Natural killer cell (primary cell): ENCODE measurements around the gene MSI2. TPM values are rescaled to one million over a fixed set of nuclear protein-coding genes. Genes with fewer than 3 reads are reported as not detected.

Experiments
- ATAC-seq, 3 donors: fragments of 150-1000 bp in 2 of 3; fragments of 200-7000 bp in 1 of 3; cut with Tn5 transposase; 1 replicate in 1 of 3; 2 replicates in 2 of 3; pipeline ENCODE4 v1.10.0; 2021; ENCODE audit warnings: mild to moderate bottlenecking in 2 of 3, moderate library complexity in 2 of 3
- DNase-seq, 2 donors: peaks; one replicate each; pipeline versions ENCODE4 v3.0.0 to v3.0.0-alpha.2; 2013 to 2021; ENCODE audit warnings: mixed read lengths in 1 of 2
- H3K27ac ChIP-seq: one replicate; pipeline ENCODE4 v1.5.1; 2013; ENCODE audit warnings: mild to moderate bottlenecking, low read length
- H3K27me3 ChIP-seq: one replicate; pipeline ENCODE4 v1.6.1; 2013; ENCODE audit warnings: low read length; ENCODE audit not compliant: control insufficient read depth, insufficient read depth
- H3K36me3 ChIP-seq: one replicate; pipeline ENCODE4 v1.6.1; 2013; ENCODE audit warnings: low read length; ENCODE audit not compliant: control insufficient read depth, insufficient read depth
- H3K4me1 ChIP-seq: one replicate; pipeline ENCODE4 v1.6.1; 2013; ENCODE audit warnings: low read length; ENCODE audit not compliant: control insufficient read depth, insufficient read depth
- H3K4me3 ChIP-seq: one replicate; pipeline ENCODE4 v1.5.1; 2013; ENCODE audit warnings: low read length
- H3K9me3 ChIP-seq: one replicate; pipeline ENCODE4 v1.6.1; 2013; ENCODE audit warnings: low read length; ENCODE audit not compliant: control insufficient read depth, insufficient read depth
- H3K27ac Mint-ChIP-seq, 2 donors: one replicate each; pipeline ENCODE4 v1.8.0; 2022; ENCODE audit warnings: mild to moderate bottlenecking in 2 of 2, mixed read lengths in 2 of 2, moderate library complexity in 1 of 2
- H3K27me3 Mint-ChIP-seq, 2 donors: one replicate each; pipeline ENCODE4 v1.8.0; 2022; ENCODE audit warnings: low read depth in 2 of 2, mixed read lengths in 2 of 2
- H3K36me3 Mint-ChIP-seq: one replicate; pipeline ENCODE4 v1.8.0; 2022; ENCODE audit warnings: mixed read lengths
- H3K4me1 Mint-ChIP-seq, 2 donors: one replicate each; pipeline ENCODE4 v1.8.0; 2022; ENCODE audit warnings: mixed read lengths in 2 of 2
- H3K4me3 Mint-ChIP-seq: one replicate; pipeline ENCODE4 v1.8.0; 2022; ENCODE audit warnings: mild to moderate bottlenecking, moderate library complexity, mixed read lengths
- H3K9me3 Mint-ChIP-seq, 2 donors: one replicate each; pipeline ENCODE4 v1.8.0; 2022; ENCODE audit warnings: mixed read lengths in 2 of 2
- CTCF ChIP-seq: fragments of 200-600 bp; IDR thresholded peaks from one replicate; pipeline ENCODE4 v1.8.0; 2022; ENCODE audit warnings: antibody characterized with exemption
- WGBS: methylation state at CpG from one replicate; pipeline ENCODE4 v1.1.7; 2013; ENCODE audit warnings: missing lambda C conversion rate; ENCODE audit not compliant: insufficient coverage; 5-methylcytosine and 5-hydroxymethylcytosine counted together
- intact Hi-C: fragments of 100-400 bp; cut with micrococcal nuclease; formaldehyde crosslinking; loops from one replicate; pipeline ENCODE4 v1.14.2; 2022
- total RNA-seq, 4 donors: library from RNA; stranded (reverse); fragments of 120-200 nt in 1 of 4; gene quantifications; one replicate each; pipeline versions ENCODE4 v1.2.3 to v1.2.4, GENCODE V29; 2013 to 2022

MSI2 gene
- total RNA-seq, 3 donors from 2014 or later (not counting 1 experiment from before 2014, with no cell fraction given), result 95.5 to 145 (median 96.8) TPM

- DNase-seq (no peak), ATAC-seq (no peak)
- no peaks in the 10 kb centered on the region for H3K36me3 ChIP-seq
- no peak overlapping the region for H3K4me3 Mint-ChIP-seq
- H3K27me3 ChIP-seq, result no peaks in the 10 kb centered on the region
- peaks cover 23 to 26% of the 10 kb centered on the region in 2 donors for H3K4me1 Mint-ChIP-seq
- H3K27ac ChIP-seq, result no peak overlapping the region
- H3K36me3 Mint-ChIP-seq, result no peaks in the 10 kb centered on the region
- intact Hi-C loops, result no loop called here
- no peak for TF ChIP-seq CTCF
- WGBS, result 92% methylated on average over 12 of the region's 12 CpGs
- H3K27ac Mint-ChIP-seq, result no peak overlapping the region
- H3K27me3 Mint-ChIP-seq, result peaks cover 6 to 27% of the 10 kb centered on the region in 2 donors
- H3K9me3 ChIP-seq, result no peaks in the 10 kb centered on the region
- H3K9me3 Mint-ChIP-seq, result no peaks in the 10 kb centered on the region
- H3K4me1 ChIP-seq, result peaks cover 4% of the 10 kb centered on the region
- H3K4me3 ChIP-seq, result no peak overlapping the region
Observed at GRCh38 chr17:57490890-57491289, 234.6 kb downstream of the MSI2 start.

- Histone ChIP-seq H3K4me1 (peaks cover 3% of the 10 kb centered on the region), H3K36me3 (no peaks in the 10 kb centered on the region), H3K27me3 (no peaks in the 10 kb centered on the region), H3K4me3 (no peak overlapping the region), H3K27ac (no peak overlapping the region), H3K9me3 (no peaks in the 10 kb centered on the region)
- Mint-ChIP-seq H3K36me3 (no peaks in the 10 kb centered on the region), H3K4me1 (peaks cover 7 to 15% of the 10 kb centered on the region in 2 donors), H3K27ac (no peak overlapping the region), H3K27me3 (peaks cover 0 to 7% of the 10 kb centered on the region in 2 donors), H3K9me3 (no peaks in the 10 kb centered on the region), H3K4me3 (no peak overlapping the region)
- intact Hi-C loops, result no loop called here
- TF ChIP-seq CTCF, result no peak
- ATAC-seq (no peak), DNase-seq (no peak)
- 58% methylated on average over 4 of the region's 5 CpGs for WGBS
Observed at GRCh38 chr17:57493171-57493570, 236.8 kb downstream of the MSI2 start.

GRCh38 chr17:57493625-57494024 is 237.3 kb downstream of the MSI2 start:
- Histone ChIP-seq H3K27ac (no peak overlapping the region), H3K4me1 (peaks cover 3% of the 10 kb centered on the region), H3K36me3 (no peaks in the 10 kb centered on the region), H3K27me3 (no peaks in the 10 kb centered on the region), H3K4me3 (no peak overlapping the region), H3K9me3 (no peaks in the 10 kb centered on the region)
- intact Hi-C loops, result no loop called here
- ATAC-seq, result no peak
- peaks cover 7 to 15% of the 10 kb centered on the region in 2 donors for H3K4me1 Mint-ChIP-seq
- peaks cover 0 to 7% of the 10 kb centered on the region in 2 donors for H3K27me3 Mint-ChIP-seq
- H3K36me3 Mint-ChIP-seq, result no peaks in the 10 kb centered on the region
- no peak overlapping the region for H3K4me3 Mint-ChIP-seq
- WGBS, result 86% methylated on average over 5 of the region's 6 CpGs
- TF ChIP-seq CTCF, result no peak
- DNase-seq, result no peak
- H3K9me3 Mint-ChIP-seq, result no peaks in the 10 kb centered on the region
- H3K27ac Mint-ChIP-seq, result no peak overlapping the region

GRCh38 chr17:57494443-57494842 is 238.1 kb downstream of the MSI2 start:
- Mint-ChIP-seq H3K36me3 (no peaks in the 10 kb centered on the region), H3K4me3 (no peak overlapping the region), H3K27me3 (peaks cover 0 to 7% of the 10 kb centered on the region in 2 donors), H3K4me1 (peaks cover 8 to 15% of the 10 kb centered on the region in 2 donors), H3K27ac (no peak overlapping the region), H3K9me3 (no peaks in the 10 kb centered on the region)
- intact Hi-C loops, result no loop called here
- TF ChIP-seq CTCF, result no peak
- H3K4me1 ChIP-seq, result peaks cover 3% of the 10 kb centered on the region
- no peaks in the 10 kb centered on the region for H3K27me3 ChIP-seq
- H3K4me3 ChIP-seq, result no peak overlapping the region
- H3K36me3 ChIP-seq, result no peaks in the 10 kb centered on the region
- 95% methylated on average over 5 of the region's 5 CpGs for WGBS
- DNase-seq (no peak), ATAC-seq (no peak)
- no peaks in the 10 kb centered on the region for H3K9me3 ChIP-seq
- H3K27ac ChIP-seq, result no peak overlapping the region
